ENCODE results near the gene SIN3B. TPM values are rescaled to one million over a fixed set of nuclear protein-coding genes. Genes with fewer than 3 reads are reported as not detected.

The SIN3B gene
- total and polyA plus RNA-seq, 9 donors: 35.3 to 92.0 (median 56.9) TPM

GRCh38 chr19:16821081-16821480 lies 8.1 kb upstream of the SIN3B start:
- H3K4me3 ChIP-seq: no peak overlapping the region
- H3K27me3 ChIP-seq: no peaks in the 10 kb centered on the region
- H3K9me3 ChIP-seq: no peaks in the 10 kb centered on the region
- no peak for TF ChIP-seq EP300 (IDR thresholded peaks at IDR 0.05)
- TF ChIP-seq CTCF (IDR thresholded peaks at IDR 0.05): no peak
- TF ChIP-seq POLR2A (IDR thresholded peaks at IDR 0.05): no peak
- H3K4me1 ChIP-seq (ENCODE audit: insufficient read depth): peaks cover 10% of the 10 kb centered on the region
- H3K27ac ChIP-seq: no peak overlapping the region
- no peaks in the 10 kb centered on the region for H3K36me3 ChIP-seq
- WGBS, 3 donors: 82 to 85% (median 83%) methylated on average over 7 of the region's 7 CpGs
- no peak for DNase-seq
- intact Hi-C loops (cut with DNase I): loop anchor here in 1 of 4 donors (10.0 kb wide), 1 partner anchor 454 kb away; no protein-coding TSS in a partner anchor

GRCh38 chr19:16822648-16823047 lies 6.5 kb upstream of the SIN3B start:
- H3K9me3 ChIP-seq: no peaks in the 10 kb centered on the region
- no peak for DNase-seq
- TF ChIP-seq EP300 (IDR thresholded peaks at IDR 0.05) (no peak), CTCF (IDR thresholded peaks at IDR 0.05) (no peak), POLR2A (IDR thresholded peaks at IDR 0.05) (no peak)
- 84 to 89% (median 89%) methylated on average over 8 of the region's 8 CpGs for WGBS, 3 donors
- peaks cover 10% of the 10 kb centered on the region for H3K4me1 ChIP-seq (ENCODE audit: insufficient read depth)
- intact Hi-C loops (cut with DNase I): loop anchor here in 1 of 4 donors (10.0 kb wide), 1 partner anchor 452 kb away; no protein-coding TSS in a partner anchor
- H3K4me3 ChIP-seq: no peak overlapping the region
- no peaks in the 10 kb centered on the region for H3K36me3 ChIP-seq
- H3K27me3 ChIP-seq: no peaks in the 10 kb centered on the region
- no peak overlapping the region for H3K27ac ChIP-seq

- no peaks in the 10 kb centered on the region for H3K27me3 ChIP-seq
- no peak for DNase-seq
- no peaks in the 10 kb centered on the region for H3K9me3 ChIP-seq
- peaks cover 10% of the 10 kb centered on the region for H3K4me1 ChIP-seq (ENCODE audit: insufficient read depth)
- H3K27ac ChIP-seq: peak overlapping the region; percentile 48 to 75
- TF ChIP-seq POLR2A (IDR thresholded peaks at IDR 0.05): no peak
- no peak for TF ChIP-seq CTCF (IDR thresholded peaks at IDR 0.05)
- no peak for TF ChIP-seq EP300 (IDR thresholded peaks at IDR 0.05)
- no peaks in the 10 kb centered on the region for H3K36me3 ChIP-seq
- H3K4me3 ChIP-seq: peak overlapping the region; percentile 21
- intact Hi-C loops (cut with DNase I): loop anchor here in 1 of 4 donors (10.0 kb wide), 1 partner anchor 450 kb away; no protein-coding TSS in a partner anchor
- 4 to 7% (median 6%) methylated on average over 11 of the region's 11 CpGs for WGBS, 3 donors
These were observed 4.4 kb upstream of the SIN3B start for GRCh38 chr19:16824658-16825311.

- peak; percentile 77 to 81 (median 80) for DNase-seq
- H3K4me3 ChIP-seq: peak overlapping the region; percentile 21
- TF ChIP-seq EP300 (IDR thresholded peaks at IDR 0.05) (no peak), POLR2A (IDR thresholded peaks at IDR 0.05) (no peak), CTCF (IDR thresholded peaks at IDR 0.05) (no peak)
- H3K27me3 ChIP-seq: no peaks in the 10 kb centered on the region
- H3K36me3 ChIP-seq: no peaks in the 10 kb centered on the region
- no peaks in the 10 kb centered on the region for H3K9me3 ChIP-seq
- intact Hi-C loops (cut with DNase I): loop anchor here in 1 of 4 donors (10.0 kb wide), 1 partner anchor 449 kb away; no protein-coding TSS in a partner anchor
- H3K27ac ChIP-seq: peak overlapping the region; percentile 48 to 75
- 2 to 3% (median 3%) methylated on average over 13 of the region's 13 CpGs for WGBS, 3 donors
- H3K4me1 ChIP-seq (ENCODE audit: insufficient read depth): peaks cover 10% of the 10 kb centered on the region
These were observed 3.7 kb upstream of the SIN3B start for GRCh38 chr19:16825312-16826052.

Measured in ovary (tissue), 9 donors.